HG03432 (cell line): Measurements from ENCODE around the gene PPM1M.
"Not testable (repeated sequence)": the region's sequence is repeated elsewhere in the genome, so short reads cannot be mapped to it uniquely, and the experiment has no call there.

Experiments used
- ATAC-seq: cut with Tn5 transposase; IDR thresholded peaks from one replicate; pipeline ENCODE4 v1.9.1; 2021; ENCODE audit warnings: mild to moderate bottlenecking, moderate library complexity; ENCODE audit not compliant: unreplicated experiment

The PPM1M gene

GRCh38 chr3:52246264-52246620 is 683 bp downstream of the PPM1M start:
- no peak for ATAC-seq

GRCh38 chr3:52246728-52247408 is 1.3 kb downstream of the PPM1M start:
- ATAC-seq = no peak

DNA sequence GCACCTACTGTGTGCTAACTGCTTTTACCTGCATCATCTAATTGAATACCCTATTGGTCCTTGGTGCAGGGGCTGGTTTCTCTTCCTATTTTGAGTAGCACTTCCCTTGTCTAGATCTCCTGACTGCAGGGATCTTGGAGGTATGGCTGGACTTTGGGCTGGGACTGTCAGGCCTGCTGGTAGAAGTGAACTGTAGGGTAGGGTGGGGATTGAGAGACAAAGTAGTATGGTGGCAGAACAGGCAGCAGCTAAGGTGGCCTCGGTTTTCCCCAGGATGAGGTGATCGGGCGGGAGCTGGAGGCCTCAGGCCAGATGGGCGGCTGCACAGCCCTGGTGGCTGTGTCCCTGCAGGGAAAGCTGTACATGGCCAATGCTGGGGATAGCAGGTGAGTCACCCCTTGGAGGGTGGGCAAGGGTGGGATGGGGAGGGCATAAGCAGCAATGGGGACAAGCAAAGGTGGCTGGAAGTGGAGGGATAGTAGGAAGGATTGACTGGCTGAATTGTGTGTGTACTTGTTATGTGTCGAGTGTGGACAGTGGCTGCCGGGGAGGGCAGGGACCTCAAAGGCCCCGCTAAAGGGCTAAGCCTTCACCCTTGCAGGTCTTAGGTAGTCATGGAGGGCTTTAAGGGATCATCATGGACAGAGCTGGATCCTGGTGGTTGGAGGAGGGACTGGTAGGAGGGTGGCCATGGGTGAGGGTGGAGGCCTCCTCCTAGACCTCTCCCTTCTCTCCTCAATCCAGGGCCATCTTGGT is 2.0 kb downstream of the PPM1M start:
- ATAC-seq = no peak

DNA sequence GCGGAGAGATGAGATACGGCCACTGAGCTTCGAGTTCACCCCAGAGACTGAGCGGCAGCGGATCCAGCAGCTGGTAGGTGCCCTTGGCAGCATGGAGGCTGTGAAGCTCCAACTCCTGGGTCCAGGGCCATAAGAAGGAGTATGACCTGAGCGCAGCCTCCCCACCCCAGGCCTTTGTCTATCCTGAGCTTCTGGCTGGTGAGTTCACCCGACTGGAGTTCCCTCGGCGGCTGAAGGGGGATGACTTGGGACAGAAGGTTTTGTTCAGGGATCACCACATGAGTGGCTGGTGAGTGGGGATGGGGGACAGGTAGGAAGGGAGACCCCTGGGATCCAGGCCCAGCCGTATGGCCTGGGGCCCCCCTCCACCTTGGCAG is 2.6 kb downstream of the PPM1M start:
- ATAC-seq = no peak

DNA sequence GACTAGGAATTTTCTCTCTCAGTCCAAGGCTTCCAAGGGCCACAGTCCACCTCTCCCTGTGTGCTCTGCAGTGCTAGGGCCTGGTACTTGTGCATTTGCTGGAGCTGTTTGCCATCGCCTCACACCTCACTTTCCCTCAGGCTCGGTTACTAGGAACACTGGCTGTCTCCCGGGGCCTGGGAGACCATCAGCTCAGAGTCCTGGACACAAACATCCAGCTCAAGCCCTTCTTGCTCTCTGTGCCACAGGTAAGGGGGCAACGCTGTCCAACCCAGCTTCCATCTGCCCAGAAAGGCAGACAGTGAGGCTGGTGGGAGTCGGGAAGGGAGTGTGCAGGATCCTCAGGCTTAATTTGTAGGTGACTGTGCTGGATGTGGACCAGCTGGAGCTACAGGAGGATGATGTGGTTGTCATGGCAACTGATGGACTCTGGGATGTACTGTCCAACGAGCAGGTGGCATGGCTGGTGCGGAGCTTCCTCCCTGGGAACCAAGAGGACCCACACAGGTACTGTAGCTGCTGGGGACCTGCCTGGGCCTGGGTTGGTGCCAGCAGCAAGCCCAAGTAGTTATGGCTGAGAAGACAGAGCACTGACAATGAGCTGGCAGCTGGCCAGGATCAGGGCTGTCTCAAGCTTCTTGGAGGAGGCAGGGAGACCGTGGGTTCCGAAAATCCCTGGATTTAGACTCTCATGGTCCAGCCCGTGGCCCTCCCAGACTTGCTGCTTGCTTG is 3.4 kb downstream of the PPM1M start:
- no peak for ATAC-seq

DNA sequence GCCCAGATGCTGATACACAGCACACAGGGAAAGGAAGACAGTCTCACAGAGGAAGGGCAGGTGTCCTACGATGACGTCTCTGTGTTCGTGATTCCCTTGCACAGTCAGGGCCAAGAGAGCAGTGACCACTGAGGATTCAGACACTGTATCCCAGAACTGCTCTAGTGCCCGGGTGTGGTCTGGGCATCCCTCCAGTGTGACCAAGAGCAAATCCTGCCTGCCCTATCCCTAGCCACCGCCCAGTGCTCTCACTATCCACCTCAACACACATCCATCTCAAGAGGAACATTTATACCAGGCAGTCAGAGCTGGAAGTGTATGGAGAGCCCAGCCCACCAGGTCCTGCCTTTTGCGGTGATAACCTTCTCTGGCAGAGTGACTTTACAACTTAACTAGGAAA is 4.1 kb downstream of the PPM1M start:
- ATAC-seq = no peak

GRCh38 chr3:52250122-52250521 is 4.6 kb downstream of the PPM1M start:
- no peak for ATAC-seq

- ATAC-seq = peak; percentile 91
Measured at GRCh38 chr3:52253314-52254304, 8.1 kb downstream of the PPM1M start.

- no peak for ATAC-seq
Measured at GRCh38 chr3:52254608-52255007, 9.0 kb downstream of the PPM1M start.

DNA sequence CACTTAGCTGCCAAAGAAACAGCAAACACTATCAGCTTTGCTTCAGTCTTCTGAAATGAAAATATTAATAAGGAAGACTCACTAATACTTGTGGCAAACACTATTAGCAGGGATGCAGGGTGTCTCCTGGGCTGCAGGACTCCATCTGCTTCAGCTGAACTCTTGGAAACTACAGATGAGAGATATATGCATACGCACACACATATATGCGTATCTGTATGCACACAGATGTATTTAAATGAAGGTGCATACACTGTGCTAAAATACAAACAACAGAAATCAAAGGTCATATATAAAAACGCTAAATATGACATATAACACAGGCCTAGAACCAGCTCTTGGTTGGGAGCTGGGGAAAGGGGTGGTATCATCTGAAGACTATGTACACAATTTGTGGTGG is 10.6 kb downstream of the PPM1M start:
- ATAC-seq = no peak

- ATAC-seq = no peak
Measured at GRCh38 chr3:52256622-52257021, 11.1 kb downstream of the PPM1M start.

- ATAC-seq = no peak
Measured at GRCh38 chr3:52257911-52258310, 12.4 kb downstream of the PPM1M start.

GRCh38 chr3:52259035-52259434 is 13.5 kb downstream of the PPM1M start:
- ATAC-seq = no peak

GRCh38 chr3:52259448-52259847 is 13.9 kb downstream of the PPM1M start:
- ATAC-seq = no peak

DNA sequence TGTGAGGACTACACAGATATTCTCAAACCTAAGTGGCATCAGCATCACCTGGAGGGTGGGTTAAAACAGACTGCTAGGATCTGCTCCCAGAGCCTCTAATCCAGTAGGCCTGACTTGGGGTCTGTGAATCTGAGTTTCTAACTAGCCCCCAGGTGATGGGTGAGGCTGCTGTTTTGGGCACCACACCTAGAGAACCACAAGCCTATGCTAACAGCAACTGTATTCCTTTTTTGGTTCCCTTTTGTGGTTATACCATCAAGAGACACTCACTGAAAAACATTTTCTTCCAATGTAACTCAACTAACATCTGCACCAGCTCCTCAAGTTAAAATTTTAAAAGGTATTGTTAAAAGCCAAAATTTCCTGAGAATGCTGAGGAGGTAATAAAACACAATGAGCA is 16.9 kb downstream of the PPM1M start:
- no peak for ATAC-seq

GRCh38 chr3:52265387-52265786 is 19.8 kb downstream of the PPM1M start:
- ATAC-seq = no peak

DNA sequence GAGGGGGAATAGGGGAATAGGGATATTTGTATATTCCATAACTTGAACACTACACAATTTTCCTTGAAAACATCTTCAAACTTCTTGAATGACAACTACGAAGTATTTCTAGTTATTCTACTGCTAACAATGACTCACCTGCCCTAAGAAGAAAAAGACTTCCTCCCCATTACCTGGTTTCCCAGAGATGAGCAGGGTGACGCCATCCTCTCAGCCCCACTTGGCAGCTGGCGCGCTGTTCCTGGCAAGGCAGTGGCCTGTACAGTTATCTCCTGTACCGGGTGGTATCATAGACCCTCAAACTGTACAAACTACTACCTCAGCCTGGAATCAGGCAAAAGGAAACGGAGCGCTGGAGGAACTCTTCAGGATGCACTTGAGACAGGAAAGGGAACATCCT is 22.5 kb downstream of the PPM1M start:
- no peak for ATAC-seq

- ATAC-seq = no peak
Measured at GRCh38 chr3:52269776-52270175, 24.2 kb downstream of the PPM1M start.

DNA sequence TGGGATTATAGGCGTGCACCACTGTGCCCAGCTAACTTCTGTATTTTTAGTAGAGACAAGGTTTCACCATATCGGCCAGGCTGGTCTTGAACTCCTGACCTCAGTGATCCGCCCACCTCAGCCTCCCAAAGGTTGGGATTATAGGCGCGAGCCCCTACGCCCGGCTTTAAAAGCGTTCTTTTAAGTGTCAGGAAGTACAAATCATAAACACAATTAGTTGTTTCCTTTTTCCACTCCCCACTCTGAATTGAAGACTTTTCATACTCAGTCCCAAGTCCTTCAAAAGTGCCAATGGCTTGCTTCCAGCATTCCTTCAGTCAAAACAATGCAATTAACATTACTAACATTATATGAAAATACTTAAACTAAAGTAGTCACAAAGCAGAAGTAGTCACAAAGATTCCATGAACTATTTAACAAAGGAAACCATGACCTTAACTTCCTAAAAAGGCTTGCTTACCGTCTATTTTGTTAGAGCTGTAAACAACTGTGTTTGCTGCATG is 24.7 kb downstream of the PPM1M start:
- ATAC-seq = no peak

GRCh38 chr3:52272172-52272571 is 26.6 kb downstream of the PPM1M start:
- ATAC-seq = not testable (repeated sequence)

- no peak for ATAC-seq
Measured at GRCh38 chr3:52272831-52273230, 27.3 kb downstream of the PPM1M start.
